Breast epithelium (tissue), 3 donors: Measurements from ENCODE around the gene RAP1GAP2.

Experiments used
- POLR2A ChIP-seq: fragments of 450-650 bp; IDR thresholded peaks from one replicate; pipeline ENCODE4 v1.6.1; 2016; ENCODE audit warnings: antibody characterized with exemption, mild to moderate bottlenecking, moderate library complexity
- TF ChIP-seq, protein P1 (sequence below), 3 donors: fragments of 450-650 bp; IDR thresholded peaks; one replicate each; pipeline ENCODE4 v1.5.1; 2016 to 2017; ENCODE audit warnings: antibody characterized with exemption in 3 of 3, mild to moderate bottlenecking in 3 of 3, moderate library complexity in 3 of 3

DNA sequence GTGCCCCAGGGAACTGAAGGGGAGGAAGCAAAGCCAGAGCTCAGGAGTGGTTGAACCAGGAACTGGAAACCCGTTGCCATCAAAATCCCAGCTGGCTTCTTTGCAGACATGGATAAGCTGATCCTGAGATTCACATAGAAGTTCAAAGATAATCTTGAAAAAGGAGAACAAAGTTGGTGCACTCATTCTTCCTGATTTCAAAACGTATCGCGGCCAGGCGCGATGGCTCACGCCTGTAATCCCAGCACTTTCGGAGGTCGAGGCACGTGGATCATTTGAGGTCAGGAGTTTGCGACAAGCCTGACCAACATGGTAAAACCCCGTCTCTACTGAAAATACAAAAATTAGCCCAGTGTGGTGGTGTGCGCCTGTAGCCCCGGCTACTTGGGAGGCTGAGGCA, 7.1 kb downstream of the RAP1GAP2 start:
- TF ChIP-seq, protein P1, sequence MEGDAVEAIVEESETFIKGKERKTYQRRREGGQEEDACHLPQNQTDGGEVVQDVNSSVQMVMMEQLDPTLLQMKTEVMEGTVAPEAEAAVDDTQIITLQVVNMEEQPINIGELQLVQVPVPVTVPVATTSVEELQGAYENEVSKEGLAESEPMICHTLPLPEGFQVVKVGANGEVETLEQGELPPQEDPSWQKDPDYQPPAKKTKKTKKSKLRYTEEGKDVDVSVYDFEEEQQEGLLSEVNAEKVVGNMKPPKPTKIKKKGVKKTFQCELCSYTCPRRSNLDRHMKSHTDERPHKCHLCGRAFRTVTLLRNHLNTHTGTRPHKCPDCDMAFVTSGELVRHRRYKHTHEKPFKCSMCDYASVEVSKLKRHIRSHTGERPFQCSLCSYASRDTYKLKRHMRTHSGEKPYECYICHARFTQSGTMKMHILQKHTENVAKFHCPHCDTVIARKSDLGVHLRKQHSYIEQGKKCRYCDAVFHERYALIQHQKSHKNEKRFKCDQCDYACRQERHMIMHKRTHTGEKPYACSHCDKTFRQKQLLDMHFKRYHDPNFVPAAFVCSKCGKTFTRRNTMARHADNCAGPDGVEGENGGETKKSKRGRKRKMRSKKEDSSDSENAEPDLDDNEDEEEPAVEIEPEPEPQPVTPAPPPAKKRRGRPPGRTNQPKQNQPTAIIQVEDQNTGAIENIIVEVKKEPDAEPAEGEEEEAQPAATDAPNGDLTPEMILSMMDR (IDR thresholded peaks at IDR 0.05), result no peak
- no peak for TF ChIP-seq POLR2A
